ENCODE results near the gene CCIN. TPM values are rescaled to one million over a fixed set of nuclear protein-coding genes. Genes with fewer than 3 reads are reported as not detected.
A peak's percentile ranks its signal among the peaks of the same experiment; 100 is the strongest.

The CCIN gene
- total and polyA plus RNA-seq, 9 of the 15 experiments (the other 6 are each of a cell fraction or from before 2014, with no cell fraction given): not detected

DNA sequence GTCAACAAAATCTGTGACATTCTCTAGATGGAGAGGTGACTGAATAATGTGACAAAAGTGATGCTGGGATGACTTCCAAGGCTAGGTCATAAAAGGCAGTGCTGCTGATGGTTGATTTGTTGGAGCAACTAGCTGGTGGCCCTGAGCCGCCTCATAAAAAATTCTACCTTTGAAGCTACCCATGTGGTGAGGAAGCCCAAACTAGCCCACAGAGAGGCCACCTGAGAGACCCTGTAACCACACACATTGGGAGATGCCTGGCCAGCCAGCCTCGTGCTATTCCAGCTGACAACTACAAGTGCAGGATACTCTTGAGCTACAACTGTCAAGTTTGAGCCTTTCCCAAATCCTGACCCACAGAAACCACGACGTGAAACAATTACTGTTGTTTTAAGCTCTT, 44.2 kb downstream of the CCIN start (continued):
- TF ChIP-seq, protein P1, sequence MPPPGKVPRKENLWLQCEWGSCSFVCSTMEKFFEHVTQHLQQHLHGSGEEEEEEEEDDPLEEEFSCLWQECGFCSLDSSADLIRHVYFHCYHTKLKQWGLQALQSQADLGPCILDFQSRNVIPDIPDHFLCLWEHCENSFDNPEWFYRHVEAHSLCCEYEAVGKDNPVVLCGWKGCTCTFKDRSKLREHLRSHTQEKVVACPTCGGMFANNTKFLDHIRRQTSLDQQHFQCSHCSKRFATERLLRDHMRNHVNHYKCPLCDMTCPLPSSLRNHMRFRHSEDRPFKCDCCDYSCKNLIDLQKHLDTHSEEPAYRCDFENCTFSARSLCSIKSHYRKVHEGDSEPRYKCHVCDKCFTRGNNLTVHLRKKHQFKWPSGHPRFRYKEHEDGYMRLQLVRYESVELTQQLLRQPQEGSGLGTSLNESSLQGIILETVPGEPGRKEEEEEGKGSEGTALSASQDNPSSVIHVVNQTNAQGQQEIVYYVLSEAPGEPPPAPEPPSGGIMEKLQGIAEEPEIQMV (tag; conservative IDR thresholded peaks at IDR 0.05; ENCODE audit: low read depth): no peak
- no peak for TF ChIP-seq TAF1 (IDR thresholded peaks at IDR 0.05; ENCODE audit: control insufficient read depth, extremely low read depth, insufficient read depth, low read length, severe bottlenecking)
- no peak for TF ChIP-seq ZBTB1 (CRISPR knock-in tag; IDR thresholded peaks at IDR 0.05; ENCODE audit: borderline replicate concordance, low read depth)
- TF ChIP-seq MAFK (IDR thresholded peaks at IDR 0.05; ENCODE audit: low read length): no peak
- no peak for TF ChIP-seq ZKSCAN1 (IDR thresholded peaks at IDR 0.05; ENCODE audit: low read depth, low read length)
- TF ChIP-seq HSF4 (CRISPR knock-in tag; IDR thresholded peaks at IDR 0.05; ENCODE audit: borderline replicate concordance): no peak
- no peak for TF ChIP-seq ZBTB7A (IDR thresholded peaks at IDR 0.05; ENCODE audit: borderline replicate concordance, control insufficient read depth, low read depth, low read length)

DNA sequence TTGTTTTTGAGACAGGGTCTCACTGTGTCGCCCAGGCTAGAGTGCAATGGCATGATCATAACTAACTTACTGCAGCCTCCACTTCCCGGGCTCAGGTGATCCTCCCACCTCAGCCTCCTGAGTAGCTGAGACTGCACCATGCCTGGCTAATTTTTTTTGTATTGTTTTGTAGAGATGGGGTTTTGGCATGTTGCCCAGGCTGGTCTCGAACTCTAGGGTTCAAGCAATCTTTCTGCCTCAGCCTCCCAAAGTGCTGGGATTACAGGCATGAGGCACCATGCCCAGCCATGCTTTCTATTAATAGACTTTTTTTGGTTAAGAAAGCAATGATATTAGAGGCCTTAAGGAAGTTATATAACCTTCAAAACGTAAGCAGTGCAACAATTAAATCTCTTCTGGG, 44.8 kb downstream of the CCIN start:
- peak; percentile 74 for TF ChIP-seq NFIC (IDR thresholded peaks at IDR 0.05)
- no peak for TF ChIP-seq ZNF444 (CRISPR knock-in tag; IDR thresholded peaks at IDR 0.05)
- BruUV-seq (replicated peaks): no TSS peak
- Histone ChIP-seq H3K36me3 (ENCODE audit: control insufficient read depth, insufficient read depth, low read length) (peaks cover 85% of the 10 kb centered on the region), H3K9ac (ENCODE audit: insufficient read depth in 1 of 2, low read depth in 2 of 2, low read length in 2 of 2) (no peak overlapping the region), H2AFZ (ENCODE audit: low read depth, low read length) (no peak overlapping the region), H3K4me3 (no peak overlapping the region), H3K4me2 (ENCODE audit: insufficient read depth, low read length) (no peak overlapping the region), H3K9me1 (ENCODE audit: control insufficient read depth, insufficient read depth, low read length) (no peaks in the 10 kb centered on the region), H3K9me3 (replicated peaks; ENCODE audit: control insufficient read depth, insufficient read depth, low read depth, low read length) (no peaks in the 10 kb centered on the region), H3K79me2 (ENCODE audit: control insufficient read depth, insufficient read depth, low read length) (peaks cover 14% of the 10 kb centered on the region), H3K27ac (ENCODE audit: extremely low read depth, low read depth, low read length) (no peak overlapping the region), H3K27me3 (ENCODE audit: control insufficient read depth in 2 of 2, insufficient read depth in 2 of 2, low read length in 2 of 2) (no peaks in the 10 kb centered on the region), H3K4me1 (replicated peaks in 1 of 2; ENCODE audit: control insufficient read depth in 2 of 2, insufficient read depth in 2 of 2, low read length in 2 of 2) (peaks cover 11 to 26% of the 10 kb centered on the region in 2 experiments), H4K20me1 (replicated peaks; ENCODE audit: control insufficient read depth, insufficient read depth, low read length) (peaks cover 7% of the 10 kb centered on the region)
- ATAC-seq (no peak), DNase-seq (ENCODE audit: extremely low read depth in 1 of 4, low spot score in 3 of 4) (no peak), FAIRE-seq (no peak)
- WGBS (ENCODE audit: insufficient coverage, low coverage, missing lambda C conversion rate): 69% methylated on average over 4 of the region's 4 CpGs
- ChIA-PET CTCF (ENCODE audit: low intra/inter-chr PET ratio) (interaction anchor here (0.6 kb wide), 1 partner anchor 17 kb away, joined by 3 read pairs; no protein-coding TSS in a partner anchor), POLR2A (interaction anchor here (0.9 to 1.6 kb wide), 4 partner anchors 13 to 44 kb away, joined by 3 to 7 read pairs (median 4); partner anchors contain the start of gene GNE)
- in situ Hi-C loops (cut with MboI): no loop called here
- intact Hi-C loops (cut with micrococcal nuclease): no loop called here

Measured in K562 (cell line).